Progenitor cell of endocrine pancreas (in vitro differentiated cells): ENCODE data around the gene CPEB3. TPM values are rescaled to one million over a fixed set of nuclear protein-coding genes. Genes with fewer than 3 reads are reported as not detected.
"Not testable (repeated sequence)": the region's sequence is repeated elsewhere in the genome, so short reads cannot be mapped to it uniquely, and the experiment has no call there.

Experiments used
- DNase-seq: peaks from one replicate; pipeline ENCODE4 v3.0.0; 2021; ENCODE audit warnings: low spot score; ENCODE audit not compliant: unreplicated experiment
- H3K27ac Mint-ChIP-seq: 2 replicates; pipeline ENCODE4 v1.8.0; 2021; ENCODE audit warnings: mild to moderate bottlenecking, moderate library complexity, mixed read lengths
- H3K27me3 Mint-ChIP-seq: 2 replicates; pipeline ENCODE4 v1.8.0; 2021; ENCODE audit warnings: mixed read lengths
- H3K36me3 Mint-ChIP-seq: 2 replicates; pipeline ENCODE4 v1.8.0; 2022; ENCODE audit warnings: mixed read lengths; ENCODE audit not compliant: insufficient read depth
- H3K4me1 Mint-ChIP-seq: 2 replicates; pipeline ENCODE4 v1.8.0; 2021; ENCODE audit warnings: low read depth, mixed read lengths
- H3K4me3 Mint-ChIP-seq: 2 replicates; pipeline ENCODE4 v1.8.0; 2021; ENCODE audit warnings: low read depth, mild to moderate bottlenecking, moderate library complexity, mixed read lengths
- H3K9me3 Mint-ChIP-seq: 2 replicates; pipeline ENCODE4 v1.8.0; 2021; ENCODE audit warnings: low read depth, mixed read lengths
- CTCF ChIP-seq: fragments of 200-600 bp; sonication (generic); IDR thresholded peaks from one replicate; pipeline ENCODE4 v1.5.0; 2021; ENCODE audit warnings: antibody characterized with exemption, mild to moderate bottlenecking; ENCODE audit not compliant: unreplicated experiment
- total RNA-seq: library from RNA; stranded (reverse); gene quantifications from 2 replicates; pipeline ENCODE4 v1.2.1, GENCODE V29; 2021

CPEB3 gene
- total RNA-seq, 1 donor from 2014 or later: 2.1 TPM

GRCh38 chr10:92146107-92146506 is 144.8 kb downstream of the CPEB3 start:
- Mint-ChIP-seq H3K36me3 (no peaks in the 10 kb centered on the region), H3K27me3 (no peaks in the 10 kb centered on the region), H3K4me1 (no peaks in the 10 kb centered on the region), H3K27ac (no peak overlapping the region), H3K9me3 (no peaks in the 10 kb centered on the region), H3K4me3 (no peak overlapping the region)
- no peak for DNase-seq
- no peak for TF ChIP-seq CTCF

- H3K27me3 Mint-ChIP-seq: no peaks in the 10 kb centered on the region
- peaks cover 3% of the 10 kb centered on the region for H3K9me3 Mint-ChIP-seq
- no peaks in the 10 kb centered on the region for H3K4me1 Mint-ChIP-seq
- H3K36me3 Mint-ChIP-seq: peaks cover 2% of the 10 kb centered on the region
- DNase-seq: no peak
- no peak for TF ChIP-seq CTCF
- H3K27ac Mint-ChIP-seq: no peak overlapping the region
- H3K4me3 Mint-ChIP-seq: no peak overlapping the region
Measured at GRCh38 chr10:92142949-92143348, 147.9 kb downstream of the CPEB3 start.

GRCh38 chr10:92142512-92142911 is 148.4 kb downstream of the CPEB3 start:
- peaks cover 3% of the 10 kb centered on the region for H3K9me3 Mint-ChIP-seq
- no peak overlapping the region for H3K27ac Mint-ChIP-seq
- DNase-seq: no peak
- H3K27me3 Mint-ChIP-seq: no peaks in the 10 kb centered on the region
- H3K36me3 Mint-ChIP-seq: peaks cover 2% of the 10 kb centered on the region
- H3K4me3 Mint-ChIP-seq: no peak overlapping the region
- TF ChIP-seq CTCF: no peak
- H3K4me1 Mint-ChIP-seq: peaks cover 2% of the 10 kb centered on the region

- not testable (repeated sequence) for DNase-seq, H3K4me1 Mint-ChIP-seq, H3K9me3 Mint-ChIP-seq, H3K27me3 Mint-ChIP-seq, H3K4me3 Mint-ChIP-seq, H3K36me3 Mint-ChIP-seq, H3K27ac Mint-ChIP-seq
Measured at GRCh38 chr10:92141147-92141546, 149.7 kb downstream of the CPEB3 start.

- H3K27me3 Mint-ChIP-seq, H3K4me3 Mint-ChIP-seq, DNase-seq, H3K4me1 Mint-ChIP-seq, H3K36me3 Mint-ChIP-seq, H3K27ac Mint-ChIP-seq: not testable (repeated sequence)
- peaks cover 11% of the 10 kb centered on the region for H3K9me3 Mint-ChIP-seq
Measured at GRCh38 chr10:92134049-92134448, 156.8 kb downstream of the CPEB3 start.

GRCh38 chr10:92131275-92131820 is 159.5 kb downstream of the CPEB3 start:
- H3K27me3 Mint-ChIP-seq: no peaks in the 10 kb centered on the region
- no peak for TF ChIP-seq CTCF
- H3K27ac Mint-ChIP-seq: no peak overlapping the region
- DNase-seq: no peak
- peaks cover 11% of the 10 kb centered on the region for H3K9me3 Mint-ChIP-seq
- H3K36me3 Mint-ChIP-seq: peaks cover 6% of the 10 kb centered on the region
- no peak overlapping the region for H3K4me3 Mint-ChIP-seq
- H3K4me1 Mint-ChIP-seq: peaks cover 6% of the 10 kb centered on the region
